ENCODE measurements around the gene DDX27. TPM values are rescaled to one million over a fixed set of nuclear protein-coding genes. Genes with fewer than 3 reads are reported as not detected.

DDX27 gene
- total and polyA plus RNA-seq, 2 of the 8 experiments (the other 6 are each of a cell fraction or from before 2014, with no cell fraction given): 42.7 to 51.0 TPM

GRCh38 chr20:49171909-49172308 lies 47.3 kb upstream of the DDX27 start:
- no peak overlapping the region for H2AFZ ChIP-seq (ENCODE audit: low read length)
- no peak overlapping the region for H2BK120ac ChIP-seq (replicated peaks; ENCODE audit: low read depth, low read length)
- H4K5ac ChIP-seq (ENCODE audit: insufficient read length, low read depth, low read length): no peak overlapping the region
- peaks cover 0 to 11% (median 0%) of the 10 kb centered on the region in 4 experiments; a peak in 4 of 8 replicates for H3K36me3 ChIP-seq (ENCODE audit: control insufficient read depth in 2 of 4, insufficient read depth in 4 of 4, low read length in 3 of 4)
- H3K56ac ChIP-seq (replicated peaks; ENCODE audit: insufficient read length, low read depth, low read length): no peak overlapping the region
- peaks cover 2 to 4% of the 10 kb centered on the region in 2 experiments for H4K20me1 ChIP-seq (replicated peaks in 1 of 2; ENCODE audit: control insufficient read depth in 1 of 2, insufficient read depth in 2 of 2, low read length in 2 of 2)
- no peak for FAIRE-seq
- H2AK5ac ChIP-seq (ENCODE audit: low read depth, low read length): no peak overlapping the region
- no peak overlapping the region for H3K14ac ChIP-seq (ENCODE audit: insufficient read length)
- H4K91ac ChIP-seq (replicated peaks; ENCODE audit: insufficient read length, low read length): no peak overlapping the region
- H3K4me2 ChIP-seq (ENCODE audit: insufficient read depth in 1 of 2, low read depth in 2 of 2, low read length in 2 of 2): no peak overlapping the region
- ChIA-PET CTCF (ENCODE audit: partially characterized antibody) (interaction anchor here (0.6 kb wide), 1 partner anchor 47 kb away, joined by 3 read pairs; no protein-coding TSS in a partner anchor), POLR2A (ENCODE audit: partially characterized antibody) (no interaction called here)
- no peak overlapping the region for H3K23ac ChIP-seq (ENCODE audit: insufficient read length)
- H2BK5ac ChIP-seq (ENCODE audit: low read depth, low read length): no peak overlapping the region
- no peaks in the 10 kb centered on the region for H3K4me1 ChIP-seq (replicated peaks in 1 of 4; ENCODE audit: control insufficient read depth in 3 of 4, insufficient read depth in 4 of 4, low read length in 3 of 4)
- H2BK15ac ChIP-seq (ENCODE audit: low read length): no peak overlapping the region
- DNase-seq (ENCODE audit: low read depth in 1 of 2, low spot score in 2 of 2): no peak
- no peak overlapping the region for H3K27ac ChIP-seq (ENCODE audit: low read depth, low read length)
- H3K79me1 ChIP-seq (ENCODE audit: low read depth, low read length): peaks cover 2% of the 10 kb centered on the region; the same call in 1 of the 2 replicates
- no peak overlapping the region for H3K9ac ChIP-seq (replicated peaks in 1 of 4; ENCODE audit: extremely low read depth in 1 of 4, low read depth in 3 of 4, low read length in 3 of 4)
- H3K18ac ChIP-seq (ENCODE audit: extremely low read depth, low read length): no peak overlapping the region
- H2BK12ac ChIP-seq (ENCODE audit: low read depth, low read length): no peak overlapping the region
- H4K8ac ChIP-seq (ENCODE audit: extremely low read depth, insufficient read depth, low read length): no peak overlapping the region
- no peaks in the 10 kb centered on the region for H3K9me3 ChIP-seq (ENCODE audit: insufficient read depth in 2 of 2, low read depth in 1 of 2, low read length in 1 of 2)
- H3K4ac ChIP-seq (replicated peaks; ENCODE audit: insufficient read length, low read depth, low read length): no peak overlapping the region
- no peak overlapping the region for H2BK20ac ChIP-seq (ENCODE audit: low read length)
- no peaks in the 10 kb centered on the region for H3K23me2 ChIP-seq (ENCODE audit: low read depth, low read length)
- H3K4me3 ChIP-seq (ENCODE audit: extremely low read depth in 1 of 4, insufficient read depth in 2 of 4, low read depth in 3 of 4, low read length in 4 of 4): no peak overlapping the region
- peaks cover 0 to 86% of the 10 kb centered on the region in 2 experiments; a peak in 3 of 4 replicates for H3K79me2 ChIP-seq (ENCODE audit: control insufficient read depth in 1 of 2, insufficient read depth in 2 of 2, low read length in 2 of 2)
- H3K27me3 ChIP-seq (replicated peaks in 1 of 4; ENCODE audit: control insufficient read depth in 3 of 4, extremely low read depth in 1 of 4, insufficient read depth in 3 of 4, low read length in 3 of 4): no peaks in the 10 kb centered on the region
- TF ChIP-seq GTF2F1 (IDR thresholded peaks at IDR 0.05; ENCODE audit: borderline replicate concordance, low read depth, low read length): no peak
- no peak for TF ChIP-seq CREB1 (IDR thresholded peaks at IDR 0.05)
- no peak for TF ChIP-seq BCL11A (IDR thresholded peaks at IDR 0.05; ENCODE audit: low read depth in 2 of 2, low read length in 2 of 2)
- TF ChIP-seq SP1 (IDR thresholded peaks at IDR 0.05; ENCODE audit: low read depth, low read length): no peak
- no peak for TF ChIP-seq RFX5 (IDR thresholded peaks at IDR 0.05; ENCODE audit: borderline replicate concordance, low read depth, low read length)
- no peak for TF ChIP-seq EP300 (IDR thresholded peaks at IDR 0.05; ENCODE audit: borderline replicate concordance in 1 of 2, low read depth in 2 of 2, low read length in 2 of 2)
- no peak for TF ChIP-seq FOSL1 (IDR thresholded peaks at IDR 0.05; ENCODE audit: insufficient read depth, low read depth, low read length)
- no peak for TF ChIP-seq TCF12 (IDR thresholded peaks at IDR 0.05; ENCODE audit: low read depth, low read length)
- TF ChIP-seq, protein P1, sequence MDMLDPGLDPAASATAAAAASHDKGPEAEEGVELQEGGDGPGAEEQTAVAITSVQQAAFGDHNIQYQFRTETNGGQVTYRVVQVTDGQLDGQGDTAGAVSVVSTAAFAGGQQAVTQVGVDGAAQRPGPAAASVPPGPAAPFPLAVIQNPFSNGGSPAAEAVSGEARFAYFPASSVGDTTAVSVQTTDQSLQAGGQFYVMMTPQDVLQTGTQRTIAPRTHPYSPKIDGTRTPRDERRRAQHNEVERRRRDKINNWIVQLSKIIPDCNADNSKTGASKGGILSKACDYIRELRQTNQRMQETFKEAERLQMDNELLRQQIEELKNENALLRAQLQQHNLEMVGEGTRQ (IDR thresholded peaks at IDR 0.05; ENCODE audit: low read length): no peak
- no peak for TF ChIP-seq CTBP2 (IDR thresholded peaks at IDR 0.05; ENCODE audit: borderline replicate concordance, insufficient read depth, insufficient read length, low read length)
- no peak for TF ChIP-seq HDAC2 (IDR thresholded peaks at IDR 0.05; ENCODE audit: borderline replicate concordance in 1 of 2, low read depth in 2 of 2, low read length in 2 of 2)
- no peak for TF ChIP-seq MAFK (IDR thresholded peaks at IDR 0.05; ENCODE audit: low read depth, low read length)
- TF ChIP-seq KDM5A (IDR thresholded peaks at IDR 0.05; ENCODE audit: low read length): no peak

All from H1 (cell line).